GM12878 (cell line): ENCODE data around the gene ATAD2B. TPM values are rescaled to one million over a fixed set of nuclear protein-coding genes. Genes with fewer than 3 reads are reported as not detected.

Experiments used
- ATAC-seq: fragments of 200-7000 bp; cut with Tn5 transposase; 3 replicates; pipeline ENCODE4 v1.9.1; 2020; ENCODE audit warnings: mild to moderate bottlenecking, moderate library complexity
- BruUV-seq: library from RNA; stranded (reverse); fragments of 400-500 nt; replicated peaks from 2 replicates; lab custom pipeline; 2021; lab: Mats Ljungman, UMichigan
- CTCF ChIA-PET: fragments of 300-600 bp; sonication (Branson Sonifier 250); formaldehyde crosslinking; extraction: SDS; loops from one replicate; lab custom pipeline; 2021; ENCODE audit warnings: inconsistent platforms; lab: Yijun Ruan, JAX
- POLR2A ChIA-PET: fragments of 350-600 bp; formaldehyde crosslinking; extraction: SDS; loops from one replicate; lab custom pipeline; 2021; ENCODE audit warnings: inconsistent platforms; lab: Charles Lee
- RAD21 ChIA-PET: fragments of 300-600 bp; sonication (Branson Sonifier 250); formaldehyde crosslinking; loops from one replicate; lab custom pipeline; 2023; ENCODE audit warnings: antibody characterized with exemption; ENCODE audit not compliant: unreplicated experiment; lab: Charles Lee
- SMC1A ChIA-PET: fragments of 300-600 bp; sonication (Branson Sonifier 250); formaldehyde crosslinking; loops from one replicate; lab custom pipeline; 2023; ENCODE audit not compliant: unreplicated experiment, uncharacterized antibody; lab: Charles Lee
- DNase-seq: peaks from one replicate; pipeline ENCODE4 v3.0.0-alpha.2; 2011; ENCODE audit warnings: low read depth, low spot score
- FAIRE-seq: peaks from 3 replicates; lab custom pipeline; 2011; peaks lifted over from hg19 to GRCh38; lab: Jason Lieb, UNC
- H2AFZ ChIP-seq: 2 replicates; pipeline ENCODE4 v1.6.0; 2011; ENCODE audit warnings: low read depth, low read length, control low read depth; ENCODE audit not compliant: control insufficient read depth
- H3K27ac ChIP-seq: 2 replicates; pipeline ENCODE4 v1.5.1; 2011; ENCODE audit warnings: control low read depth; ENCODE audit not compliant: control insufficient read depth, insufficient read depth
- H3K27me3 ChIP-seq, 2 experiments: replicated peaks in 1 of 2; 2 replicates each; pipeline versions ENCODE4 v1.6.0 to v1.6.1; 2011; ENCODE audit warnings: low read length in 1 of 2; ENCODE audit not compliant: control insufficient read depth in 2 of 2, insufficient read depth in 2 of 2
- H3K36me3 ChIP-seq, 2 experiments: 2 replicates each; pipeline ENCODE4 v1.5.1; 2011; ENCODE audit warnings: low read length in 1 of 2; ENCODE audit not compliant: control insufficient read depth in 2 of 2, insufficient read depth in 2 of 2
- H3K4me1 ChIP-seq: 2 replicates; pipeline ENCODE4 v1.6.1; 2011; ENCODE audit warnings: mild to moderate bottlenecking, low read length, moderate library complexity, mixed read lengths; ENCODE audit not compliant: control insufficient read depth, insufficient read depth
- H3K4me2 ChIP-seq: 2 replicates; pipeline ENCODE4 v1.6.0; 2011; ENCODE audit warnings: control low read depth; ENCODE audit not compliant: control insufficient read depth, insufficient read depth
- H3K4me3 ChIP-seq: fragments of 200-600 bp; sonication (generic); 2 replicates; pipeline ENCODE4 v1.5.1; 2016
- H3K79me2 ChIP-seq: 2 replicates; pipeline ENCODE4 v1.6.0; 2011; ENCODE audit warnings: low read length; ENCODE audit not compliant: control insufficient read depth, insufficient read depth
- H3K9ac ChIP-seq: 2 replicates; pipeline ENCODE4 v1.8.0; 2011; ENCODE audit warnings: low read length, control low read depth, mixed read lengths; ENCODE audit not compliant: control insufficient read depth, insufficient read depth
- H3K9me3 ChIP-seq: replicated peaks from 3 replicates; pipeline ENCODE4 v1.5.1; 2011; ENCODE audit warnings: mild to moderate bottlenecking, low read length; ENCODE audit not compliant: control insufficient read depth, insufficient read depth
- H4K20me1 ChIP-seq: 2 replicates; pipeline ENCODE4 v1.6.0; 2011; ENCODE audit not compliant: control insufficient read depth, insufficient read depth
- ESRRA ChIP-seq: IDR thresholded peaks from 2 replicates; pipeline ENCODE4 v1.6.1; 2012; ENCODE audit warnings: mild to moderate bottlenecking, low read length, improper control_type of control experiment
- LARP7 ChIP-seq: fragments of 450-650 bp; IDR thresholded peaks from 2 replicates; pipeline ENCODE4 v1.6.1; 2017; ENCODE audit warnings: mild to moderate bottlenecking
- MTA2 ChIP-seq: fragments of 450-650 bp; IDR thresholded peaks from 2 replicates; pipeline ENCODE4 v1.6.1; 2016; ENCODE audit warnings: low read depth, mild to moderate bottlenecking, moderate library complexity
- MXI1 ChIP-seq: fragments of 150-350 bp; IDR thresholded peaks from 2 replicates; pipeline ENCODE4 v1.6.1; 2011; ENCODE audit warnings: low read depth, mild to moderate bottlenecking, inconsistent platforms, low read length, improper control_type of control experiment
- NR2C2 ChIP-seq: IDR thresholded peaks from 2 replicates; pipeline ENCODE4 v1.6.1; 2011; ENCODE audit warnings: borderline replicate concordance, low read depth; ENCODE audit not compliant: control insufficient read depth, insufficient read length
- RUNX3 ChIP-seq: IDR thresholded peaks from 2 replicates; pipeline ENCODE4 v1.6.1; 2012; ENCODE audit warnings: low read length, inconsistent platforms
- SMAD1 ChIP-seq: fragments of 450-650 bp; IDR thresholded peaks from 2 replicates; pipeline ENCODE4 v1.6.1; 2018; ENCODE audit warnings: mild to moderate bottlenecking, low read depth; ENCODE audit not compliant: partially characterized antibody
- SMARCA5 ChIP-seq: fragments of 450-650 bp; IDR thresholded peaks from 2 replicates; pipeline ENCODE4 v1.6.1; 2017; ENCODE audit warnings: mild to moderate bottlenecking
- SPI1 ChIP-seq: IDR thresholded peaks from 2 replicates; pipeline ENCODE4 v1.6.1; 2011; ENCODE audit warnings: low read depth, mild to moderate bottlenecking, low read length, moderate library complexity, borderline replicate concordance; ENCODE audit not compliant: insufficient read depth
- SREBF2 ChIP-seq: IDR thresholded peaks from 2 replicates; pipeline ENCODE4 v1.6.1; 2012; ENCODE audit warnings: mild to moderate bottlenecking, low read length
- SRF ChIP-seq, 2 experiments: IDR thresholded peaks; 2 replicates each; pipeline ENCODE4 v1.6.1; 2011; ENCODE audit warnings: low read depth in 2 of 2, low read length in 2 of 2, mild to moderate bottlenecking in 1 of 2, moderate library complexity in 1 of 2
- WGBS: methylation state at CpG from one replicate; pipeline ENCODE4 v1.1.6; 2016; ENCODE audit warnings: low lambda C conversion rate; ENCODE audit not compliant: insufficient replicate concordance, insufficient coverage; ENCODE audit errors: missing lambda C conversion rate; 5-methylcytosine and 5-hydroxymethylcytosine counted together
- in situ Hi-C: fragments of 300-500 bp; cut with MboI; formaldehyde crosslinking; loops from 9 replicates; pipeline ENCODE4 v1.14.3; 2018; ENCODE audit warnings: mixed read lengths
- intact Hi-C: fragments of 100-400 bp; cut with micrococcal nuclease; formaldehyde crosslinking; loops from one replicate; pipeline ENCODE4 v1.14.2; 2022; ENCODE audit not compliant: unreplicated experiment
- polyA plus RNA-seq, 11 experiments: library from polyadenylated mRNA; depleted of rRNA in 4 of 11; unstranded in 6 of 11; stranded (reverse) in 5 of 11; fragments of >200 nt; fragmentation: Nextera tagmentation in 4 of 11; fragmentation: Illumina TruSeq in 1 of 11; extraction: Ambion mirVana in 4 of 11; extraction: Trizol in 1 of 11; gene quantifications; 1 replicate in 1 of 11; 2 replicates in 10 of 11; pipeline versions ENCODE4 v1.2.1 to v1.2.3, GENCODE V29; 2011 to 2016; ENCODE audit warnings: inconsistent platforms in 2 of 11, missing spikeins in 2 of 11, low read depth in 1 of 11
- total RNA-seq, 4 experiments: library from RNA; depleted of rRNA in 3 of 4; stranded (reverse); fragments of >200 nt in 3 of 4; fragmentation: Illumina TruSeq in 1 of 4; extraction: Trizol in 1 of 4; gene quantifications; 2 replicates each; pipeline versions ENCODE4 v1.2.1 to v1.2.3, GENCODE V29; 2013 to 2021
- TF ChIP-seq, protein P1 (sequence below): fragments of 450-650 bp; conservative IDR thresholded peaks from 2 replicates; pipeline ENCODE4 v1.6.1; 2017; ENCODE audit warnings: mild to moderate bottlenecking, moderate library complexity
- TF ChIP-seq, protein P2 (sequence below): fragments of 450-650 bp; IDR thresholded peaks from 2 replicates; pipeline ENCODE4 v1.6.1; 2017; ENCODE audit warnings: mild to moderate bottlenecking, moderate library complexity
- TF ChIP-seq, protein P3 (sequence below): fragments of 450-650 bp; IDR thresholded peaks from 2 replicates; pipeline ENCODE4 v1.6.1; 2018; ENCODE audit warnings: borderline replicate concordance, mild to moderate bottlenecking; ENCODE audit not compliant: partially characterized antibody

Gene ATAD2B
- total and polyA plus RNA-seq, 10 of the 15 experiments (the other 5 are each of a cell fraction or from before 2014, with no cell fraction given), result 3.6 to 29.9 (median 16.8) TPM

DNA sequence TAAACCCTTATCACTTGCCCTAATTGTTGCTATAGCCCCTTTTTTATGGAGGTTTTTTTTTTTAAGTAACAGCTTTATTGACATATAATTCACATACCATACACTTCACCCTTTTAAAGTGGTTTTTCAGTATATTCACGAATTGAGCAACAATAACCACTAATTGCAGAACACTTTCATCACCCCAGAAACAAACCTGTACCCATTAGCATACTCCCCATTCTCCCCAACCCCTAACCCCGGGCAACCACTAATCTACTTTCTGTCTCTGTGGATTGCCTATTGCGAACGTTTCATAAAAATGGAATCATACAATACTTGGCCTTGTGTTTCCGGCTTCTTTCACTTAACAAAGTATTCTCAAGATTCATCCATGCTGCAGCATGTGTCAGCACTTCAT, 213.6 kb downstream of the ATAD2B start:
- Histone ChIP-seq H4K20me1 (no peaks in the 10 kb centered on the region), H2AFZ (no peak overlapping the region), H3K4me3 (no peak overlapping the region), H3K27ac (no peak overlapping the region), H3K27me3 (no peaks in the 10 kb centered on the region), H3K4me2 (no peak overlapping the region), H3K79me2 (no peaks in the 10 kb centered on the region), H3K4me1 (no peaks in the 10 kb centered on the region), H3K9me3 (no peaks in the 10 kb centered on the region), H3K9ac (no peak overlapping the region), H3K36me3 (no peaks in the 10 kb centered on the region; a peak in 1 of 4 replicates)
- ATAC-seq, result no peak
- no TSS peak for BruUV-seq
- in situ Hi-C loops, result no loop called here
- 93% methylated on average over 5 of the region's 5 CpGs for WGBS
- CTCF ChIA-PET, result no interaction called here
- RAD21 ChIA-PET, result no interaction called here
- no peak for FAIRE-seq
- intact Hi-C loops, result no loop called here
- no peak for DNase-seq
- SMC1A ChIA-PET, result no interaction called here
- POLR2A ChIA-PET, result interaction anchor here (0.7 kb wide), 1 partner anchor 366 kb away, joined by 3 read pairs; no protein-coding TSS in a partner anchor
- TF ChIP-seq SPI1 (no peak), SRF (IDR thresholded peaks at IDR 0.05; ENCODE audit: low read depth in 2 of 2, low read length in 2 of 2) (no peak), NR2C2 (no peak), LARP7 (no peak), SMARCA5 (no peak), MTA2 (no peak), ESRRA (no peak), MXI1 (no peak), SMAD1 (no peak), RUNX3 (no peak), SREBF2 (no peak)
- TF ChIP-seq, protein P1, sequence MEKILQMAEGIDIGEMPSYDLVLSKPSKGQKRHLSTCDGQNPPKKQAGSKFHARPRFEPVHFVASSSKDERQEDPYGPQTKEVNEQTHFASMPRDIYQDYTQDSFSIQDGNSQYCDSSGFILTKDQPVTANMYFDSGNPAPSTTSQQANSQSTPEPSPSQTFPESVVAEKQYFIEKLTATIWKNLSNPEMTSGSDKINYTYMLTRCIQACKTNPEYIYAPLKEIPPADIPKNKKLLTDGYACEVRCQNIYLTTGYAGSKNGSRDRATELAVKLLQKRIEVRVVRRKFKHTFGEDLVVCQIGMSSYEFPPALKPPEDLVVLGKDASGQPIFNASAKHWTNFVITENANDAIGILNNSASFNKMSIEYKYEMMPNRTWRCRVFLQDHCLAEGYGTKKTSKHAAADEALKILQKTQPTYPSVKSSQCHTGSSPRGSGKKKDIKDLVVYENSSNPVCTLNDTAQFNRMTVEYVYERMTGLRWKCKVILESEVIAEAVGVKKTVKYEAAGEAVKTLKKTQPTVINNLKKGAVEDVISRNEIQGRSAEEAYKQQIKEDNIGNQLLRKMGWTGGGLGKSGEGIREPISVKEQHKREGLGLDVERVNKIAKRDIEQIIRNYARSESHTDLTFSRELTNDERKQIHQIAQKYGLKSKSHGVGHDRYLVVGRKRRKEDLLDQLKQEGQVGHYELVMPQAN, result no peak
- TF ChIP-seq, protein P2, sequence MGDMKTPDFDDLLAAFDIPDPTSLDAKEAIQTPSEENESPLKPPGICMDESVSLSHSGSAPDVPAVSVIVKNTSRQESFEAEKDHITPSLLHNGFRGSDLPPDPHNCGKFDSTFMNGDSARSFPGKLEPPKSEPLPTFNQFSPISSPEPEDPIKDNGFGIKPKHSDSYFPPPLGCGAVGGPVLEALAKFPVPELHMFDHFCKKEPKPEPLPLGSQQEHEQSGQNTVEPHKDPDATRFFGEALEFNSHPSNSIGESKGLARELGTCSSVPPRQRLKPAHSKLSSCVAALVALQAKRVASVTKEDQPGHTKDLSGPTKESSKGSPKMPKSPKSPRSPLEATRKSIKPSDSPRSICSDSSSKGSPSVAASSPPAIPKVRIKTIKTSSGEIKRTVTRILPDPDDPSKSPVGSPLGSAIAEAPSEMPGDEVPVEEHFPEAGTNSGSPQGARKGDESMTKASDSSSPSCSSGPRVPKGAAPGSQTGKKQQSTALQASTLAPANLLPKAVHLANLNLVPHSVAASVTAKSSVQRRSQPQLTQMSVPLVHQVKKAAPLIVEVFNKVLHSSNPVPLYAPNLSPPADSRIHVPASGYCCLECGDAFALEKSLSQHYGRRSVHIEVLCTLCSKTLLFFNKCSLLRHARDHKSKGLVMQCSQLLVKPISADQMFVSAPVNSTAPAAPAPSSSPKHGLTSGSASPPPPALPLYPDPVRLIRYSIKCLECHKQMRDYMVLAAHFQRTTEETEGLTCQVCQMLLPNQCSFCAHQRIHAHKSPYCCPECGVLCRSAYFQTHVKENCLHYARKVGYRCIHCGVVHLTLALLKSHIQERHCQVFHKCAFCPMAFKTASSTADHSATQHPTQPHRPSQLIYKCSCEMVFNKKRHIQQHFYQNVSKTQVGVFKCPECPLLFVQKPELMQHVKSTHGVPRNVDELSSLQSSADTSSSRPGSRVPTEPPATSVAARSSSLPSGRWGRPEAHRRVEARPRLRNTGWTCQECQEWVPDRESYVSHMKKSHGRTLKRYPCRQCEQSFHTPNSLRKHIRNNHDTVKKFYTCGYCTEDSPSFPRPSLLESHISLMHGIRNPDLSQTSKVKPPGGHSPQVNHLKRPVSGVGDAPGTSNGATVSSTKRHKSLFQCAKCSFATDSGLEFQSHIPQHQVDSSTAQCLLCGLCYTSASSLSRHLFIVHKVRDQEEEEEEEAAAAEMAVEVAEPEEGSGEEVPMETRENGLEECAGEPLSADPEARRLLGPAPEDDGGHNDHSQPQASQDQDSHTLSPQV, result no peak
- TF ChIP-seq, protein P3, sequence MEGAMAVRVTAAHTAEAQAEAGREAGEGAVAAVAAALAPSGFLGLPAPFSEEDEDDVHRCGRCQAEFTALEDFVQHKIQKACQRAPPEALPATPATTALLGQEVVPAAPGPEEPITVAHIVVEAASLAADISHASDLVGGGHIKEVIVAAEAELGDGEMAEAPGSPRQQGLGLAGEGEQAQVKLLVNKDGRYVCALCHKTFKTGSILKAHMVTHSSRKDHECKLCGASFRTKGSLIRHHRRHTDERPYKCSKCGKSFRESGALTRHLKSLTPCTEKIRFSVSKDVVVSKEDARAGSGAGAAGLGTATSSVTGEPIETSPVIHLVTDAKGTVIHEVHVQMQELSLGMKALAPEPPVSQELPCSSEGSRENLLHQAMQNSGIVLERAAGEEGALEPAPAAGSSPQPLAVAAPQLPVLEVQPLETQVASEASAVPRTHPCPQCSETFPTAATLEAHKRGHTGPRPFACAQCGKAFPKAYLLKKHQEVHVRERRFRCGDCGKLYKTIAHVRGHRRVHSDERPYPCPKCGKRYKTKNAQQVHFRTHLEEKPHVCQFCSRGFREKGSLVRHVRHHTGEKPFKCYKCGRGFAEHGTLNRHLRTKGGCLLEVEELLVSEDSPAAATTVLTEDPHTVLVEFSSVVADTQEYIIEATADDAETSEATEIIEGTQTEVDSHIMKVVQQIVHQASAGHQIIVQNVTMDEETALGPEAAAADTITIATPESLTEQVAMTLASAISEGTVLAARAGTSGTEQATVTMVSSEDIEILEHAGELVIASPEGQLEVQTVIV, result no peak
